H1 (cell line): ENCODE data around the gene ARHGAP28. TPM values are rescaled to one million over a fixed set of nuclear protein-coding genes. Genes with fewer than 3 reads are reported as not detected.

Source experiments
- BACH1 ChIP-seq: IDR thresholded peaks from 2 replicates; pipeline ENCODE4 v1.6.1; 2012; ENCODE audit warnings: low read length, improper control_type of control experiment
- CEBPB ChIP-seq: IDR thresholded peaks from 2 replicates; pipeline ENCODE4 v1.6.1; 2012; ENCODE audit warnings: low read depth, low read length
- CHD1 ChIP-seq: IDR thresholded peaks from 2 replicates; pipeline ENCODE4 v1.6.1; 2012; ENCODE audit warnings: low read depth, low read length, improper control_type of control experiment
- EGR1 ChIP-seq: IDR thresholded peaks from 2 replicates; pipeline ENCODE4 v1.6.1; 2011; ENCODE audit warnings: low read depth, low read length, borderline replicate concordance
- SAP30 ChIP-seq: fragments of 300-600 bp; sonication (generic); IDR thresholded peaks from 2 replicates; pipeline ENCODE4 v1.7.1; 2012; ENCODE audit warnings: low read length, moderate library complexity, mild to moderate bottlenecking, inconsistent platforms; ENCODE audit not compliant: insufficient read depth, insufficient replicate concordance
- TAF1 ChIP-seq: IDR thresholded peaks from 2 replicates; pipeline ENCODE4 v1.6.1; 2011; ENCODE audit warnings: mild to moderate bottlenecking, low read depth, low read length
- TBP ChIP-seq: IDR thresholded peaks from 2 replicates; pipeline ENCODE4 v1.6.1; 2011; ENCODE audit warnings: low read depth, low read length, improper control_type of control experiment
- polyA plus RNA-seq, 7 experiments: library from polyadenylated mRNA; depleted of rRNA in 3 of 7; stranded (reverse) in 5 of 7; unstranded in 2 of 7; fragments of >200 nt in 5 of 7; fragments of 200-250 nt in 2 of 7; gene quantifications; 1 replicate in 5 of 7; 2 replicates in 1 of 7; 4 replicates in 1 of 7; pipeline versions ENCODE4 v1.2.1 to v1.2.3, GENCODE V29; 2011 to 2013; ENCODE audit warnings: missing spikeins in 2 of 7, mixed read lengths in 2 of 7
- total RNA-seq: library from RNA; stranded (reverse); fragmentation: NEBNext Ultra II Directional; extraction: Animal tissue kit (Norgen Biotek cat#: 25700); gene quantifications from 2 replicates; pipeline ENCODE4 v1.2.1, GENCODE V29; 2021
- TF ChIP-seq, protein P1 (sequence below): fragments of 300-600 bp; sonication (generic); IDR thresholded peaks from 2 replicates; pipeline ENCODE4 v1.7.1; 2012; ENCODE audit warnings: low read length, moderate library complexity, mild to moderate bottlenecking, inconsistent platforms; ENCODE audit not compliant: insufficient replicate concordance
- TF ChIP-seq, protein P2 (sequence below): IDR thresholded peaks from 2 replicates; pipeline ENCODE4 v1.6.1; 2012; ENCODE audit warnings: low read length, inconsistent platforms

Gene ARHGAP28
- total and polyA plus RNA-seq, 2 of the 8 experiments (the other 6 are each of a cell fraction or from before 2014, with no cell fraction given), result 2.9 to 14.4 TPM

DNA sequence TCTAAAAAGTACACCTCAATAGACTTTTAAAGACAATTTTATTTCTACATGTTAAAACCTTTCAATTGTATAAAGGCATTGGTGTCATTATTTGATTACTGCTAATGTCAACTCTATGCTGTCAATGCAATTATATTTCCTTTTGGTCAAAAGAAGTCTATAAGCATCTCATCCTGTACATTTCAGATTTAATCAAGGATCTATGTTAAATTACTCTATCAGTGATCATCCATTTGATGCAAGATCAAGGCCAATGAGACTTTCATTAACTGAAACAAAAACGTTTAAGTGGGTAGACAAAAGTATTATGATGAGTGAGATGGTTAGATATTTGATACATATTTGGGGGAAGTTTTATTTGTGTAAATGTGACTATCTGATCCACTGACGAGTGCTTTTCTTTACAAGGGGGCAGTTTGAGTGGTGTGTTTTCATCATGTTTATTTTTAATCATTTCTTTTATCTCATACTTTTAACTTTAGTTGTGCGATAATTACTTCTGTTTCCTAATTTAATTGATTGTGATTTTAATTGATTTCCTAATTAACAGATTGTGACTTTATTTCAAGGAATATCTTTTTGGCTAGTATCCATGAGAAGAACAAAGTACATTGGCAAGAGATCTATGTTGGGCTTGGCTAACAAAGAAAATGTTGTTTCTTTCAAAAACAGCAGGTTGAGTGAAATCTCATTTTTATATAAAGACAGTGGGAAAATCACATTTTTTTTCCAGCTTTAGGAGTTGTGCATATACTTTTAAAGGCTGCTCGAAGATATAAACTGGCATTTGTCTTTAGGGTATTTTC lies 1.1 kb downstream of the ARHGAP28 start (continued):
- TF ChIP-seq, protein P1, sequence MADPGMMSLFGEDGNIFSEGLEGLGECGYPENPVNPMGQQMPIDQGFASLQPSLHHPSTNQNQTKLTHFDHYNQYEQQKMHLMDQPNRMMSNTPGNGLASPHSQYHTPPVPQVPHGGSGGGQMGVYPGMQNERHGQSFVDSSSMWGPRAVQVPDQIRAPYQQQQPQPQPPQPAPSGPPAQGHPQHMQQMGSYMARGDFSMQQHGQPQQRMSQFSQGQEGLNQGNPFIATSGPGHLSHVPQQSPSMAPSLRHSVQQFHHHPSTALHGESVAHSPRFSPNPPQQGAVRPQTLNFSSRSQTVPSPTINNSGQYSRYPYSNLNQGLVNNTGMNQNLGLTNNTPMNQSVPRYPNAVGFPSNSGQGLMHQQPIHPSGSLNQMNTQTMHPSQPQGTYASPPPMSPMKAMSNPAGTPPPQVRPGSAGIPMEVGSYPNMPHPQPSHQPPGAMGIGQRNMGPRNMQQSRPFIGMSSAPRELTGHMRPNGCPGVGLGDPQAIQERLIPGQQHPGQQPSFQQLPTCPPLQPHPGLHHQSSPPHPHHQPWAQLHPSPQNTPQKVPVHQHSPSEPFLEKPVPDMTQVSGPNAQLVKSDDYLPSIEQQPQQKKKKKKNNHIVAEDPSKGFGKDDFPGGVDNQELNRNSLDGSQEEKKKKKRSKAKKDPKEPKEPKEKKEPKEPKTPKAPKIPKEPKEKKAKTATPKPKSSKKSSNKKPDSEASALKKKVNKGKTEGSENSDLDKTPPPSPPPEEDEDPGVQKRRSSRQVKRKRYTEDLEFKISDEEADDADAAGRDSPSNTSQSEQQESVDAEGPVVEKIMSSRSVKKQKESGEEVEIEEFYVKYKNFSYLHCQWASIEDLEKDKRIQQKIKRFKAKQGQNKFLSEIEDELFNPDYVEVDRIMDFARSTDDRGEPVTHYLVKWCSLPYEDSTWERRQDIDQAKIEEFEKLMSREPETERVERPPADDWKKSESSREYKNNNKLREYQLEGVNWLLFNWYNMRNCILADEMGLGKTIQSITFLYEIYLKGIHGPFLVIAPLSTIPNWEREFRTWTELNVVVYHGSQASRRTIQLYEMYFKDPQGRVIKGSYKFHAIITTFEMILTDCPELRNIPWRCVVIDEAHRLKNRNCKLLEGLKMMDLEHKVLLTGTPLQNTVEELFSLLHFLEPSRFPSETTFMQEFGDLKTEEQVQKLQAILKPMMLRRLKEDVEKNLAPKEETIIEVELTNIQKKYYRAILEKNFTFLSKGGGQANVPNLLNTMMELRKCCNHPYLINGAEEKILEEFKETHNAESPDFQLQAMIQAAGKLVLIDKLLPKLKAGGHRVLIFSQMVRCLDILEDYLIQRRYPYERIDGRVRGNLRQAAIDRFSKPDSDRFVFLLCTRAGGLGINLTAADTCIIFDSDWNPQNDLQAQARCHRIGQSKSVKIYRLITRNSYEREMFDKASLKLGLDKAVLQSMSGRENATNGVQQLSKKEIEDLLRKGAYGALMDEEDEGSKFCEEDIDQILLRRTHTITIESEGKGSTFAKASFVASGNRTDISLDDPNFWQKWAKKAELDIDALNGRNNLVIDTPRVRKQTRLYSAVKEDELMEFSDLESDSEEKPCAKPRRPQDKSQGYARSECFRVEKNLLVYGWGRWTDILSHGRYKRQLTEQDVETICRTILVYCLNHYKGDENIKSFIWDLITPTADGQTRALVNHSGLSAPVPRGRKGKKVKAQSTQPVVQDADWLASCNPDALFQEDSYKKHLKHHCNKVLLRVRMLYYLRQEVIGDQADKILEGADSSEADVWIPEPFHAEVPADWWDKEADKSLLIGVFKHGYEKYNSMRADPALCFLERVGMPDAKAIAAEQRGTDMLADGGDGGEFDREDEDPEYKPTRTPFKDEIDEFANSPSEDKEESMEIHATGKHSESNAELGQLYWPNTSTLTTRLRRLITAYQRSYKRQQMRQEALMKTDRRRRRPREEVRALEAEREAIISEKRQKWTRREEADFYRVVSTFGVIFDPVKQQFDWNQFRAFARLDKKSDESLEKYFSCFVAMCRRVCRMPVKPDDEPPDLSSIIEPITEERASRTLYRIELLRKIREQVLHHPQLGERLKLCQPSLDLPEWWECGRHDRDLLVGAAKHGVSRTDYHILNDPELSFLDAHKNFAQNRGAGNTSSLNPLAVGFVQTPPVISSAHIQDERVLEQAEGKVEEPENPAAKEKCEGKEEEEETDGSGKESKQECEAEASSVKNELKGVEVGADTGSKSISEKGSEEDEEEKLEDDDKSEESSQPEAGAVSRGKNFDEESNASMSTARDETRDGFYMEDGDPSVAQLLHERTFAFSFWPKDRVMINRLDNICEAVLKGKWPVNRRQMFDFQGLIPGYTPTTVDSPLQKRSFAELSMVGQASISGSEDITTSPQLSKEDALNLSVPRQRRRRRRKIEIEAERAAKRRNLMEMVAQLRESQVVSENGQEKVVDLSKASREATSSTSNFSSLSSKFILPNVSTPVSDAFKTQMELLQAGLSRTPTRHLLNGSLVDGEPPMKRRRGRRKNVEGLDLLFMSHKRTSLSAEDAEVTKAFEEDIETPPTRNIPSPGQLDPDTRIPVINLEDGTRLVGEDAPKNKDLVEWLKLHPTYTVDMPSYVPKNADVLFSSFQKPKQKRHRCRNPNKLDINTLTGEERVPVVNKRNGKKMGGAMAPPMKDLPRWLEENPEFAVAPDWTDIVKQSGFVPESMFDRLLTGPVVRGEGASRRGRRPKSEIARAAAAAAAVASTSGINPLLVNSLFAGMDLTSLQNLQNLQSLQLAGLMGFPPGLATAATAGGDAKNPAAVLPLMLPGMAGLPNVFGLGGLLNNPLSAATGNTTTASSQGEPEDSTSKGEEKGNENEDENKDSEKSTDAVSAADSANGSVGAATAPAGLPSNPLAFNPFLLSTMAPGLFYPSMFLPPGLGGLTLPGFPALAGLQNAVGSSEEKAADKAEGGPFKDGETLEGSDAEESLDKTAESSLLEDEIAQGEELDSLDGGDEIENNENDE, result no peak
- TF ChIP-seq CHD1, result no peak
- TF ChIP-seq TBP, result no peak
- TF ChIP-seq SAP30, result no peak
- TF ChIP-seq CEBPB, result no peak
- no peak for TF ChIP-seq BACH1
- TF ChIP-seq, protein P2, sequence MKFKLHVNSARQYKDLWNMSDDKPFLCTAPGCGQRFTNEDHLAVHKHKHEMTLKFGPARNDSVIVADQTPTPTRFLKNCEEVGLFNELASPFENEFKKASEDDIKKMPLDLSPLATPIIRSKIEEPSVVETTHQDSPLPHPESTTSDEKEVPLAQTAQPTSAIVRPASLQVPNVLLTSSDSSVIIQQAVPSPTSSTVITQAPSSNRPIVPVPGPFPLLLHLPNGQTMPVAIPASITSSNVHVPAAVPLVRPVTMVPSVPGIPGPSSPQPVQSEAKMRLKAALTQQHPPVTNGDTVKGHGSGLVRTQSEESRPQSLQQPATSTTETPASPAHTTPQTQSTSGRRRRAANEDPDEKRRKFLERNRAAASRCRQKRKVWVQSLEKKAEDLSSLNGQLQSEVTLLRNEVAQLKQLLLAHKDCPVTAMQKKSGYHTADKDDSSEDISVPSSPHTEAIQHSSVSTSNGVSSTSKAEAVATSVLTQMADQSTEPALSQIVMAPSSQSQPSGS, result no peak
- no peak for TF ChIP-seq EGR1
- no peak for TF ChIP-seq TAF1
